ENCODE results near the gene OBP2A. TPM values are rescaled to one million over a fixed set of nuclear protein-coding genes. Genes with fewer than 3 reads are reported as not detected.

OBP2A gene
- total and polyA plus RNA-seq, 2 of the 8 experiments (the other 6 are each of a cell fraction or from before 2014, with no cell fraction given) = not detected

GRCh38 chr9:135552021-135552697 is 6.2 kb downstream of the OBP2A start:
- FAIRE-seq = no peak
- H4K5ac ChIP-seq (ENCODE audit: insufficient read length, low read depth, low read length) = no peak overlapping the region
- no peak for TF ChIP-seq SIN3A (conservative IDR thresholded peaks at IDR 0.05 in 1 of 2, IDR thresholded peaks at IDR 0.05 in 1 of 2; ENCODE audit: low read depth in 1 of 2, low read length in 2 of 2)
- no peak for TF ChIP-seq EP300 (IDR thresholded peaks at IDR 0.05; ENCODE audit: borderline replicate concordance in 1 of 2, low read depth in 2 of 2, low read length in 2 of 2)
- TF ChIP-seq SUZ12 (IDR thresholded peaks at IDR 0.05; ENCODE audit: low read length) = no peak
- TF ChIP-seq KDM1A (IDR thresholded peaks at IDR 0.05; ENCODE audit: borderline replicate concordance, low read length) = no peak
- no peak for TF ChIP-seq USF2 (IDR thresholded peaks at IDR 0.05; ENCODE audit: low read length)
- no peak for TF ChIP-seq KDM5A (IDR thresholded peaks at IDR 0.05; ENCODE audit: low read length)
- TF ChIP-seq SAP30 (IDR thresholded peaks at IDR 0.05; ENCODE audit: insufficient read depth, insufficient replicate concordance, low read length) = no peak
- no peak for TF ChIP-seq ZNF274 (IDR thresholded peaks at IDR 0.05; ENCODE audit: borderline replicate concordance, extremely low read depth, low read length)
- no peak for TF ChIP-seq PHF8 (conservative IDR thresholded peaks at IDR 0.05; ENCODE audit: low read depth, low read length)
- no peak for TF ChIP-seq TAF1 (IDR thresholded peaks at IDR 0.05; ENCODE audit: low read depth, low read length)
- no peak for TF ChIP-seq TBP (IDR thresholded peaks at IDR 0.05; ENCODE audit: low read depth, low read length)

More at GRCh38 chr9:135552021-135552697, 6.2 kb downstream of the OBP2A start:
- Histone ChIP-seq H2AK5ac (ENCODE audit: low read depth, low read length) (no peak overlapping the region), H3K18ac (ENCODE audit: extremely low read depth, low read length) (no peak overlapping the region), H3K56ac (replicated peaks; ENCODE audit: insufficient read length, low read depth, low read length) (no peak overlapping the region), H2BK12ac (ENCODE audit: low read depth, low read length) (no peak overlapping the region), H3K4ac (replicated peaks; ENCODE audit: insufficient read length, low read depth, low read length) (no peak overlapping the region), H3K79me2 (ENCODE audit: control insufficient read depth in 1 of 2, insufficient read depth in 2 of 2, low read length in 2 of 2) (no peaks in the 10 kb centered on the region), H3K4me2 (ENCODE audit: insufficient read depth in 1 of 2, low read depth in 2 of 2, low read length in 2 of 2) (no peak overlapping the region), H3K23ac (ENCODE audit: insufficient read length) (no peak overlapping the region), H3K4me1 (replicated peaks in 1 of 4; ENCODE audit: control insufficient read depth in 3 of 4, insufficient read depth in 4 of 4, low read length in 3 of 4) (peaks cover 0 to 3% (median 0%) of the 10 kb centered on the region in 4 experiments; a peak in 2 of 7 replicates), H3K23me2 (ENCODE audit: low read depth, low read length) (no peaks in the 10 kb centered on the region; the same call in 1 of the 2 replicates), H4K91ac (replicated peaks; ENCODE audit: insufficient read length, low read length) (no peak overlapping the region), H4K8ac (ENCODE audit: extremely low read depth, insufficient read depth, low read length) (no peak overlapping the region), H3K4me3 (ENCODE audit: extremely low read depth in 1 of 4, insufficient read depth in 2 of 4, low read depth in 3 of 4, low read length in 4 of 4) (no peak overlapping the region), H3K9me3 (ENCODE audit: insufficient read depth in 2 of 2, low read depth in 1 of 2, low read length in 1 of 2) (no peaks in the 10 kb centered on the region), H3K14ac (ENCODE audit: insufficient read length) (no peak overlapping the region), H2BK5ac (ENCODE audit: low read depth, low read length) (no peak overlapping the region), H2AFZ (ENCODE audit: low read length) (no peak overlapping the region), H3K27ac (ENCODE audit: low read depth, low read length) (no peak overlapping the region), H3K36me3 (ENCODE audit: control insufficient read depth in 2 of 4, insufficient read depth in 4 of 4, low read length in 3 of 4) (no peaks in the 10 kb centered on the region), H3K27me3 (replicated peaks in 1 of 4; ENCODE audit: control insufficient read depth in 3 of 4, extremely low read depth in 1 of 4, insufficient read depth in 3 of 4, low read length in 3 of 4) (no peaks in the 10 kb centered on the region; a peak in 1 of 7 replicates), H2BK120ac (replicated peaks; ENCODE audit: low read depth, low read length) (no peak overlapping the region), H3K9ac (replicated peaks in 1 of 4; ENCODE audit: extremely low read depth in 1 of 4, low read depth in 3 of 4, low read length in 3 of 4) (no peak overlapping the region), H4K20me1 (replicated peaks in 1 of 2; ENCODE audit: control insufficient read depth in 1 of 2, insufficient read depth in 2 of 2, low read length in 2 of 2) (no peaks in the 10 kb centered on the region), H2BK20ac (ENCODE audit: low read length) (no peak overlapping the region), H3K79me1 (ENCODE audit: low read depth, low read length) (no peaks in the 10 kb centered on the region), H2BK15ac (ENCODE audit: low read length) (no peak overlapping the region)
- ChIA-PET CTCF (ENCODE audit: partially characterized antibody) (interaction anchor here (1.1 to 2.1 kb wide), 4 partner anchors 13 to 245 kb away, joined by 3 to 10 read pairs (median 4); no protein-coding TSS in a partner anchor), POLR2A (ENCODE audit: partially characterized antibody) (interaction anchor here (1.0 to 1.9 kb wide), 2 partner anchors 35 to 46 kb away, joined by 3 to 5 read pairs; no protein-coding TSS in a partner anchor)
- no peak for DNase-seq (ENCODE audit: low read depth in 1 of 2, low spot score in 2 of 2)
- 85% methylated on average over 11 of the region's 18 CpGs; no CpG with 5 or more reads in 1 of the 2 experiments for WGBS, 2 experiments (ENCODE audit: extremely low coverage in 1 of 2, insufficient coverage in 1 of 2, insufficient read length in 1 of 2, insufficient replicate concordance in 2 of 2, low coverage in 1 of 2, low lambda C conversion rate in 2 of 2, missing lambda C conversion rate in 1 of 2)

All from H1 (cell line).